HepG2 (cell line): ENCODE measurements around the gene ZFAND6. TPM values are rescaled to one million over a fixed set of nuclear protein-coding genes. Genes with fewer than 3 reads are reported as not detected.

Source experiments
- BCL6 ChIP-seq: IDR thresholded peaks from 2 replicates; pipeline ENCODE4 v1.6.1; 2016; ENCODE audit warnings: missing genetic modification reagents, missing compliant biosample characterization
- DZIP1 ChIP-seq: sonication (generic); formaldehyde crosslinking; IDR thresholded peaks from 2 replicates; pipeline ENCODE4 v1.5.0; 2020; ENCODE audit warnings: mild to moderate bottlenecking, missing genetic modification reagents
- EP300 ChIP-seq, 3 experiments: sonication (generic) in 1 of 3; formaldehyde crosslinking in 1 of 3; IDR thresholded peaks; 2 replicates each; pipeline versions ENCODE4 v1.5.1 to v1.6.1; 2011 to 2020; ENCODE audit warnings: low read depth in 2 of 3, low read length in 2 of 3, borderline replicate concordance in 1 of 3, improper control_type of control experiment in 1 of 3, mild to moderate bottlenecking in 1 of 3, missing genetic modification reagents in 1 of 3, moderate library complexity in 1 of 3
- HDAC1 ChIP-seq: sonication (generic); formaldehyde crosslinking; IDR thresholded peaks from 2 replicates; pipeline ENCODE4 v1.5.1; 2020; ENCODE audit warnings: mild to moderate bottlenecking, missing genetic modification reagents
- HNF4G ChIP-seq, 2 experiments: sonication (generic) in 1 of 2; formaldehyde crosslinking in 1 of 2; IDR thresholded peaks; 2 replicates each; pipeline versions ENCODE4 v1.4.0 to v1.6.1; 2011 to 2020; ENCODE audit warnings: borderline replicate concordance in 2 of 2, low read depth in 2 of 2, mild to moderate bottlenecking in 2 of 2, low read length in 1 of 2, missing genetic modification reagents in 1 of 2, moderate library complexity in 1 of 2
- HOXD1 ChIP-seq: sonication (generic); formaldehyde crosslinking; IDR thresholded peaks from 2 replicates; pipeline ENCODE4 v1.5.0; 2020; ENCODE audit warnings: missing genetic modification reagents
- SMYD3 ChIP-seq: sonication (generic); formaldehyde crosslinking; IDR thresholded peaks from 2 replicates; pipeline ENCODE4 v1.8.1; 2023; ENCODE audit warnings: mild to moderate bottlenecking, missing genetic modification reagents
- ZBTB4 ChIP-seq: sonication (generic); formaldehyde crosslinking; IDR thresholded peaks from 2 replicates; pipeline ENCODE4 v1.4.0; 2020; ENCODE audit warnings: missing genetic modification reagents, mild to moderate bottlenecking, borderline replicate concordance
- ZFYVE20 ChIP-seq: sonication (generic); formaldehyde crosslinking; IDR thresholded peaks from 2 replicates; pipeline ENCODE4 v1.8.0; 2023; ENCODE audit warnings: low read depth, mild to moderate bottlenecking, moderate library complexity, missing genetic modification reagents, borderline replicate concordance
- ZNF574 ChIP-seq: sonication (generic); formaldehyde crosslinking; IDR thresholded peaks from 2 replicates; pipeline ENCODE4 v1.4.0; 2020; ENCODE audit warnings: missing genetic modification reagents
- ZUFSP ChIP-seq: sonication (generic); formaldehyde crosslinking; IDR thresholded peaks from 2 replicates; pipeline ENCODE4 v1.9.0; 2021; ENCODE audit warnings: missing genetic modification reagents, mild to moderate bottlenecking, borderline replicate concordance
- polyA plus RNA-seq, 8 experiments: library from polyadenylated mRNA; depleted of rRNA in 3 of 8; stranded (reverse) in 7 of 8; unstranded in 1 of 8; fragments of >200 nt; fragmentation: Illumina TruSeq in 4 of 8; extraction: Trizol in 4 of 8; gene quantifications; 2 replicates each; pipeline versions ENCODE4 v1.2.1 to v1.2.3, GENCODE V29; 2011 to 2016; ENCODE audit warnings: low read depth in 4 of 8, missing spikeins in 1 of 8, mixed read lengths in 1 of 8; ENCODE audit not compliant: insufficient read depth in 1 of 8
- total RNA-seq, 5 experiments: library from RNA; depleted of rRNA; stranded (reverse); fragments of >200 nt; fragmentation: Illumina TruSeq; extraction: Trizol; gene quantifications; 2 replicates each; pipeline ENCODE4 v1.2.3, GENCODE V29; 2016; ENCODE audit warnings: low read depth in 1 of 5

The ZFAND6 gene
- total and polyA plus RNA-seq, 2 of the 13 experiments (the other 11 are each of a cell fraction or from before 2014, with no cell fraction given), result 84.2 to 115 TPM

GRCh38 chr15:80157215-80157614 lies 97.7 kb downstream of the ZFAND6 start (continued):
- TF ChIP-seq ZUFSP (CRISPR knock-in tag), result no peak
- TF ChIP-seq ZFYVE20 (CRISPR knock-in tag), result no peak
- TF ChIP-seq DZIP1 (CRISPR knock-in tag), result no peak
- no peak for TF ChIP-seq ZBTB4
- peak; percentile 20; the same call in 1 of the 2 replicates for TF ChIP-seq HDAC1 (CRISPR knock-in tag)
- TF ChIP-seq SMYD3 (CRISPR knock-in tag), result no peak
- TF ChIP-seq BCL6, result no peak
- TF ChIP-seq HNF4G (IDR thresholded peaks at IDR 0.05; ENCODE audit: borderline replicate concordance, low read depth, low read length), result no peak
- TF ChIP-seq HNF4G (CRISPR knock-in tag; IDR thresholded peaks at IDR 0.05; ENCODE audit: borderline replicate concordance, low read depth), result 0 out of 2 replicates have a peak, but pooled peaks have one; percentile 37
- TF ChIP-seq HOXD1 (CRISPR knock-in tag), result no peak
- peak in 1 of 2 experiments; percentile 46; a peak in 2 of 4 replicates for TF ChIP-seq EP300 (IDR thresholded peaks at IDR 0.05; ENCODE audit: low read depth in 2 of 2, low read length in 2 of 2)
- no peak for TF ChIP-seq EP300 (CRISPR knock-in tag; IDR thresholded peaks at IDR 0.05; ENCODE audit: borderline replicate concordance)
- 0 out of 2 replicates have a peak, but pooled peaks have one; percentile 19 for TF ChIP-seq ZNF574
- TF ChIP-seq, all 625 proteins: peak for 19
